ENCODE data around the gene PCDH1. TPM values are rescaled to one million over a fixed set of nuclear protein-coding genes. Genes with fewer than 3 reads are reported as not detected.

PCDH1 gene
- total and polyA plus RNA-seq, 12 donors = 3.7 to 16.8 (median 7.7) TPM

- Histone ChIP-seq H3K4me3 (no peak overlapping the region), H3K9me3 (replicated peaks in 1 of 3) (no peaks in the 10 kb centered on the region), H3K36me3 (replicated peaks in 1 of 2) (no peaks in the 10 kb centered on the region), H3K27me3 (peaks cover 10% of the 10 kb centered on the region), H3K4me1 (replicated peaks in 1 of 2) (peaks cover 9 to 22% of the 10 kb centered on the region in 2 donors), H3K27ac (peak overlapping the region in 1 of 5 donors; percentile 64)
- intact Hi-C loops (cut with DNase I) = loop anchor here (5.0 to 10.0 kb wide), 3 partner anchors 71 to 192 kb away; partner anchors contain the start of gene PCDH12 (in 2 of the 2)
- DNase-seq = no peak
- no peak for TF ChIP-seq POLR2A (IDR thresholded peaks at IDR 0.05)
- TF ChIP-seq CTCF (IDR thresholded peaks at IDR 0.05) = no peak
- WGBS, 4 donors = 21 to 29% (median 28%) methylated on average over 8 of the region's 8 CpGs
Measured at GRCh38 chr5:141883892-141884318, 5.7 kb upstream of the PCDH1 start.

GRCh38 chr5:141883184-141883891 lies 5.1 kb upstream of the PCDH1 start:
- Histone ChIP-seq H3K4me3 (no peak overlapping the region), H3K4me1 (replicated peaks in 1 of 2) (peaks cover 13 to 27% of the 10 kb centered on the region in 2 donors), H3K9me3 (replicated peaks in 1 of 3) (no peaks in the 10 kb centered on the region), H3K27ac (peak overlapping the region in 1 of 5 donors; percentile 64), H3K36me3 (replicated peaks in 1 of 2) (no peaks in the 10 kb centered on the region), H3K27me3 (peaks cover 10% of the 10 kb centered on the region)
- DNase-seq = peak in 6 of 7 donors; percentile 57 to 72 (median 64)
- 1 to 3% (median 2%) methylated on average over 13 to 35 of the region's 35 CpGs for WGBS, 4 donors
- no peak for TF ChIP-seq CTCF (IDR thresholded peaks at IDR 0.05)
- TF ChIP-seq POLR2A (IDR thresholded peaks at IDR 0.05) = no peak
- intact Hi-C loops (cut with DNase I) = loop anchor here (5.0 to 10.0 kb wide), 3 partner anchors 71 to 191 kb away; partner anchors contain the start of gene PCDH12 (in 2 of the 2)

- Histone ChIP-seq H3K4me3 (no peak overlapping the region), H3K27ac (peak overlapping the region in 1 of 5 donors; percentile 64), H3K4me1 (replicated peaks in 1 of 2) (peaks cover 13 to 30% of the 10 kb centered on the region in 2 donors), H3K27me3 (peaks cover 10% of the 10 kb centered on the region), H3K9me3 (replicated peaks in 1 of 3) (no peaks in the 10 kb centered on the region), H3K36me3 (replicated peaks in 1 of 2) (no peaks in the 10 kb centered on the region)
- DNase-seq = peak in 3 of 7 donors; percentile 36 to 81 (median 44)
- intact Hi-C loops (cut with DNase I) = loop anchor here (5.0 to 10.0 kb wide), 3 partner anchors 72 to 190 kb away; partner anchors contain the start of gene PCDH12 (in 2 of the 2)
- TF ChIP-seq CTCF (IDR thresholded peaks at IDR 0.05) = no peak
- TF ChIP-seq POLR2A (IDR thresholded peaks at IDR 0.05) = no peak
- 4 to 10% (median 7%) methylated on average over 12 to 13 of the region's 13 CpGs for WGBS, 4 donors
Measured at GRCh38 chr5:141882594-141883183, 4.5 kb upstream of the PCDH1 start.

GRCh38 chr5:141881886-141882285 lies 3.7 kb upstream of the PCDH1 start:
- Histone ChIP-seq H3K27ac (peak overlapping the region in 1 of 5 donors; percentile 64), H3K36me3 (replicated peaks in 1 of 2) (no peaks in the 10 kb centered on the region), H3K4me3 (no peak overlapping the region), H3K9me3 (replicated peaks in 1 of 3) (no peaks in the 10 kb centered on the region), H3K4me1 (replicated peaks in 1 of 2) (peaks cover 13 to 38% of the 10 kb centered on the region in 2 donors), H3K27me3 (peaks cover 16% of the 10 kb centered on the region)
- WGBS, 4 donors = 32 to 43% (median 42%) methylated on average over 4 of the region's 4 CpGs
- no peak for DNase-seq
- intact Hi-C loops (cut with DNase I) = loop anchor here (5.0 to 10.0 kb wide), 3 partner anchors 73 to 190 kb away; partner anchors contain the start of gene PCDH12 (in 2 of the 2)
- TF ChIP-seq CTCF (IDR thresholded peaks at IDR 0.05) = no peak
- TF ChIP-seq POLR2A (IDR thresholded peaks at IDR 0.05) = no peak
